ENCODE results near the gene BTBD16.
A peak's percentile ranks its signal among the peaks of the same experiment; 100 is the strongest.

BTBD16 gene

DNA sequence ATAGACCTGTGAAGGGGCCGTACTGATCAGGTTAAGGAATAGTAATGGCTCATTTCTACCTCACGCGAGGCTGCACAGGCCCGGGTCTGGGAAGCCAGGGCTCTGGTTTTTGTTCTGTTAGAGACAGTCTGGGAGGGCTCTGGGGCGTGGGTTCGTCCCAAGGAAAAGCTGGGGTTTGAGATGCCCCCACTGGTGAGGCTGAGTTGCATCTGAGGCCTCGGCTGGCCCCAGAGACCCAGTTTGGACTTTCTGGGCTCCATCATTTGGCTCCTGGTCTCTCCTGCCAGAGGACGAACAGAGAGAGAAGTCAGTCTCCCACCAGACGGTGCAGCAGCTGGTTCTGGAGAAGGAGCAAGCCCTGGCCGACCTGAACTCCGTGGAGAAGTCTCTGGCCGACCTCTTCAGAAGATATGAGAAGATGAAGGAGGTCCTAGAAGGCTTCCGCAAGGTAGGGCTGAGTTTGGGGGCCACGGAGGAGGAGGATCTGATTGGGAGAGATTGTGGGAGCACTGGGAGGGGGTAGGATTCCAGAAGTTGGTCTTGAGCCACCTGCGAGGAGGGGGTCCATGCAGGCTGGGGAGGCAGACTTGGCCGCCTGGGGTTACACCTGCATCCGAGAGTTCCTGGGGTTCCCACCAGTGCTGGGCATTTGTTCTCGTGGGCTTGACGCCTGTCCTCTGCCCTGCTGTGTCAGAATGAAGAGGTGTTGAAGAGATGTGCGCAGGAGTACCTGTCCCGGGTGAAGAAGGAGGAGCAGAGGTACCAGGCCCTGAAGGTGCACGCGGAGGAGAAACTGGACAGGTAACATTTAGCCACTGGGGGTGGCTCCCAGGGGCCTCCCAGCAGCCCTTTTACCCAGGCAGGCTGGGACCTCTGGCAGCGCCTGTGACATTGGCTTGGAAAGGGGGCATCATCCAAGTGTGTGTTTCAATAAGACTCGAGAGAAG is 22.5 kb upstream of the BTBD16 start:
- no peak for DNase-seq

DNA sequence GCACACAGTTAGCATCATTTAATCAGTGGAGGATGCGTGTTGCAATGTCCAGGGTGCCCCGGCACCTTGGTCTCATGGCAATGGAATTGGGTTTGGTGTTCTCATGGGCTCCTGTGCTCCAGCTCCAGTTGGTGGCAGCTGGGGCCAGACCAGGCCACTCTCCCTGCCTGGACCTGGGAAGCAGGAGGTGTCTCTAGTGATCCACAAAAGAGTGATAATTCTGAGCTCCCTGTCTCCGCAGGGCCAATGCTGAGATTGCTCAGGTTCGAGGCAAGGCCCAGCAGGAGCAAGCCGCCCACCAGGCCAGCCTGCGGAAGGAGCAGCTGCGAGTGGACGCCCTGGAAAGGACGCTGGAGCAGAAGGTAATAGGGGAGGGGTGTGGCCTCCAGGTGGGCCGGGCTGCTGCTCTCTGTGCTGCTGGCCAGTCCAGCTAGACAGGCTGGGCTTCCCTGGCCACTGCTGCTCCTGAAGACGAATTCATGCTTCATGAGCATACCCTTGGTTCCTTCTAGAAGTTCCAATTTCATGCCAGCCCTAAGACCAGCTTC is 21.7 kb upstream of the BTBD16 start:
- DNase-seq: no peak

DNA sequence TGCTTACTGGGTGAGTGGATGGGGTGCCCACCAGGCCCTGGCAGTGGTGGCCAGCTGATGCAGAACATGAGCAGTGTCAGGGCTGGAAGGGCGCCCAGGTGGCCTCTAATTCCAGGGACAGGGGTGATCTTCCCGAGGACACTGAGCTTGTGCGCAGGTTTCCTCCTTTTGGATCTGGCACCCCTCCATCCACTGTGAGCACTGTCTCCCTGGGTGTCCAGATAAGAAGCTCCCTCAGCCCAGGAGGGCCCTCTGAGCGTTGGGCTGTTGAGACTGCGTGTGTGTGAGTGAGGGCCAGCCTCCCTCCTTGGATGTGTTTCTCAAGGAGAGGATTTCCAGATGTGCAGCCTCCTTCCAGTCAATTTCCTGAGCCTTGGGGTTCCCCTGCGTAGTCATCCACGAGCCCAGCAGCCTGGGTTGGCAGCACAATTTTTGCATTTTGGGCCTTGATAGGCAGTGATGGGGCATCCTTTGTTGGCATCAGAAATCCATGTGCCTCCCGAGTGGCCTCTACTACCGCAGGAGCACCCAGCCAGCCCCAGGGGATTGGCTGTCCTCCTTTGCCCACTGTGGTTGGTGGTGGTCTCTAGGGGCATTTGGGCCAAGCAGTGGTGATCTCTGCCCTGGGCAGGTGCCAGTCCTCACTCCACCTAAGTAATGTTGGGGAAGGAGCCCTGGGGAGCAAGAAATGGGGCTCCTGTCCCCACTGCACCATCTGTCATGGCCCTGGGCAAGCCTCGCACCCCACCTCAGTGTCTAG is 20.9 kb upstream of the BTBD16 start:
- no peak for DNase-seq

DNA sequence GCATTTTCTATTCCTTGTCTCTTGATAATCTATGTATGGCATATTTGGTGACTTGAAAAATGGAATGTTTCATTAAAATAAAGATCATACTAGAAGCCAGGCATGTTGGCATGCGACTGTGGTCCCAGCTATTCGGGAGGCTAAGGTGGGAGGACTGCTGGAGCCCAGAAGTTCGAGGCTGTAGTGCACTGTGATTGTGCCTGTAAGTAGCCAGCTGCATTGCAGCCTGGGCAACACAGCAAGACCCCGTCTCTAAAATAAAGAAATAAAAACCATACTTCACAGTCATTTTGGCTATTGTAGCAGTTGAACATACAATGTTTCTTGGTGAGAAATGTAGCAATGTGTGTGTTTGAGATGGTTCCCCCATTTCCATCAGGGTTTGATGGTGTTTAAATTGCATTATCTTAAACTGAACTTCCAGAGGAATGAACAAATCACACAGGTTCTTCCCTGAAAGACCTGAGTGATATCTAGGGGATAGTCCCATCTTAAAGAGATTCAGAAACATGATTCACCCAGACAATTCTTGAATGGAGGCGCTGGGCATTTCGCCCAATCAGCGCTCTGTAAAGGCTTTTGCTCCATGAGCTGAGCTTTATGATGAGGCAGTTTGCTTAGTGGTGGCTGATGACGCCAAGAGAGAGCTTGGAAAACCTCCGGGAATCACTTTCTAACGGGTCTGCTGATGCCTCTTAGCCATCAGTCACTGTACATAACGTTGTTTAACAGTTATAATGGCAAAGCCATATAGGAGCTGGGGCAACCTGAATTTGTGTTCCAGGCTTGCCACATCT is 19.4 kb upstream of the BTBD16 start:
- no peak for DNase-seq

DNA sequence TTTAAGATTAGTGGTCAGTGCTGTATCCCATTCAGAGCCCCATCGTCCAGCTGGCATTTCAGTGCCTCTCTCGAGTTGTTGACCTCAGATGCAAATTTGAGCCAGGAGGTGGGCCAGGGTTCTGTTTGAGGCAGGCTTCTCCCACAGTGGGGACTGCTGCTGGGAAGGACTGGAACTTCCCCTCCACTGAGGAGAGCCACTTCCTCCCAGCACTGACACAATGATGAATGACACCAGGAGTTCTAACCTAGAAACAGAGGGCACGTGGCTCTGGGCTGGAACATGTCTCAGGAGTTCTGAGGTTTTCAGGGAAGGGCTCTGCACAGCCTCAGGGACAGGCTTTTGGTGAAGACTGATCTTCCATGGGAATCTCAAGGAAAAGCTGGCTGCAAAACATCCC is 18.3 kb upstream of the BTBD16 start:
- DNase-seq: peak in 1 of 2 donors; percentile 25

DNA sequence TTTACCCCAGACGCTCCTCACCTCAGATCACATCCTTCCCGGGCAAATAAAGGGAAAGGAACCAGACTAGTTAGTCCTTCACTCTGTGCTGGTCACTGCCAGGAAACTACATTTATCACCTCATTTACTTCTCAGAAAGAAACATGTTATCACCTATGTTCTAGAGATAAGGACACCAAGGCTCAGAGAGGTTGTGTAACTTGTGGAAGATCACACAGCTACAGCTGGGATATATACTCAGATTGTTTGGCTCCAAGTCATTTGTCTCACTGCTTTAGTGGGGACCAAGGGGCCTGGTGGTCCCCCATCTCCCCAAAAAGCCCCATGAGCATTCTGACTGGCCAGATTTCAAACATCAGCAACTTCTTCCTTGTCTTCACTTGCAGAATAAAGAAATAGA is 17.5 kb upstream of the BTBD16 start:
- no peak for DNase-seq

DNA sequence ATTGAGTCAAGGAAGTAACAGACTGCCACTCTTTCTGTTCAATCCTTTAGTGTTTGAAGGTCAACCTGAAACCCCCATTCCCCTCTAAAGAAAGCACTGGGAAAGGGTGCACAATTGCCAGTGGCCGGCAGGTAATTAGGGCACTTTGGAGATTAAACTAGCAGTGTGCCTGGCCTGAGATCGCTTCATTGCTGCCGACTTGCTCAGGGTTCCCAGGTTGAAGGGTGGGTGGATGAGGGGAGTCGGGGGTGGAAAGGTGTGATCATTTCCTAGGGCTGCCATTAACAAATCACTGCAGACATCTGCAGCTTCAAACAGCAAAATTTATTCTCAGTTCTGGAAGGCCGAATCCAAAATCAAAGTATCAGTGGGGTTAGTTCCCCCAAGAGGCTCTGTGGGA is 16.3 kb upstream of the BTBD16 start:
- no peak for DNase-seq

DNA sequence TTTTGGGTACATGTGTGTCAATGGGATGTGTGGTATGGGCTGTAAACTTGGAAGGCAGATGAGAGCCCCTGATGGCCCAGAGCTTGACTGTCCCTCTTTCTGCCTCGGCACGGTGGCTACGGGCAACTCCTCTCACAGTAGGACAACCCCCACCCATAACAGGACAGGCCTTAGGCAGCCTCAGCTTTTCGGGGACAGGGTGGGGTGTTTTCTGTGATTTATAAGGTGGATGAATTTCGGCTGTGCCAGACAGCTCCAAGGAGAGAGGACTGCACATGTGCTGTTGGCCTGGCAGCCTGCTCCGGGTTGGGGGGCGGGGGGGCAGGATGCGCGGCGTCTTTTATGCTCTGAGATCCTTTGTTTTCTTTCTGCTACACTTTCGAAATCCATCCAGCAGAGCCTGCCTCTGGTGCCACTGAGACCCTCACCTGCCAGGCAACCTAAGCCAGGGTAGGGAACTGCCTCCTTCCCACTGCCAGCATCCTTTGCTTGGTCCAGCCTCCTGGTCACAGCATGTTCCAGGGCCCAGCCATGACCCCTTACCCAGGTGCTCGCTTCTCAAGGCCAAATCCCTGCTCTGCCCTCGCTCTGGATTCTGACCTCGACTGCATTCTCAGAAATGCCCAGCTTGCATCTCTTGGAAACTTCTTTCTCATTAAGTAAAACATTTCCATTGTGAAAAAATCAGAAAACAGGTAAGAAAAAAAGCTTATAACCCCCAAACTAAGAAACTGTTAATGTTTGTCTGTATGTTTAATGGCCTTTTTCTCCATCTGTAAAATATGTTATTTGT is 15.4 kb upstream of the BTBD16 start:
- DNase-seq: no peak

DNA sequence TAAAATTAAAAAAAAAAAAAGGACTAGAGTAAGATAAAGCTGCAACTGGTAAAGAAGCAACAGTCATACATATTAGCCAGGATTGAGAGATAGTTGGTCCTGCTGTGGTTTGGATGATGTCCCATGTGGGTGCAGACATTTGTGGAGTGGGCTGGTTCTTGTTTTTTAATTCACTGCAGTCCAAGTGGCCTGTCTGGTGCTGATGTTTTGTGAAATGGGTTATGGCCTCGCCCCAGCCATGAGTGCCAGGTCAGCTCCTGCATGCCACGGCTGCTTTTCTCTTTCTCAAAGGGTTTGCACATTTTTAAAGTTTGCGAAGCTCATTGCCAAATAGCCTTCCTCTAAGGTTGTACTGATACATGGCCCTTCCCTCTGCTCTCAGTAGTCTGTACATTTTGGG is 14.1 kb upstream of the BTBD16 start:
- DNase-seq: no peak

DNA sequence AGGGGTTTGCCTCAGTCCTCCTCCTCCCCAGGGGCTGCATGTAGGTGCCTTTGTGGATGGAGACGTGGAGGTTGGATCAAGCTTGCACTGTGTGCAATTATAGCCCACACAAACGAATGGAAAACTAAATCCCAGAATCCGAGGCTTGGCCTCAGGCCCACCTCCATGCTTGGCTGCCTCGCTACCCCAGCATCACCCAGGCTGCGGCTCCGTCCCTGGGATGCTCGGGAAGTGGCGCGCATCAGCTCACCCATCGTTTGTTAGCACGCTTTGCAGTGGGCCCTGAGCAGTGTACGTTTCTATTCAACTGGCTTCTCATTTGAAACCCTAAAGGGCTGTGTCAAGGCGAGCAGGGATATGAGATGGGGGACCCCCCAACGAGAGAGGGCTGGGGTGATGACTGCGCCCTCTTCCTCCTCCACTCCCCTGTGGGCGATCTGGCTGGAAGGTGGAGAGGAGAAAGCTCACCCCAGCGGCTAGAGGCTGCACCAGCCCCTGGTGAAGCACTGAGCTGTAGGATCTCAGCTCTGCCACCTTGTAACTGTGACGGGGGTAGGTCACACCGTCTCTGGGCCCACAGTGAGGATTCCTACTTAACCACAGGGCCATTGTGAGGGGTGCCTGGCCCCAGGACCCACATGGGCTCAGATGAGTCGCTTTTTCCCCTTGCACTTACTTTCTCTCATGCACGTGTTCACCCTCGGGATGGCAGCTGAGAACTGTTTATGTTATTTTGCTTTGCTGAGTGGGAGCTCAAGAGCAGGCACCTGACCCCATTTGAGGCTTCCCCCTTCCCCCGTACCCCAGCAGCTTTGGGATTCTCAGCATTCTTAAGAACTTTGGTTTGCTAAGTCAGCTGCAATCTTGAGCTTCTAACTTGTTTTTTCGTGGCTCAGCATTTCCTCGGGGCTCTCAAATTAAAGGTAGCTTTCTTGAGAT is 12.7 kb upstream of the BTBD16 start:
- DNase-seq: no peak

DNA sequence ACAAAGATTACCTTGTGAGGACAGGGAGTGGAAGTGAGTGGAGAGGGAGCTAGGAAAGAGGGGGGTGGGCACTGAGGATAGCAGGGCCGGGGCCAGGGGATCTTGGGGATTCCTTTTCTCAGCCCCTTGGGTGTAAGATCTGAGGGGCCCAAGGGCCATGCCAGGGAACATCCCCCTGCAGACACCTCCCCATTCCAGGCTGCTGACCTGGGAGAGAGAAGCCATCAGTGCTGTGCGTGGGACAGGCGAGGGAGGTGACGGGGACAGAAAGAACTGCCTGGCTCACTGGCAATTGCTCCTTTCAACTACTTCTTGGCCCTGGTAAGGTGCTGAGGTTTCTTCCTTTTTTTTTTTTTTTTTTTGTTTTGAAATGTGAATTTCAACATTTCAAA is 12.0 kb upstream of the BTBD16 start:
- no peak for DNase-seq

DNA sequence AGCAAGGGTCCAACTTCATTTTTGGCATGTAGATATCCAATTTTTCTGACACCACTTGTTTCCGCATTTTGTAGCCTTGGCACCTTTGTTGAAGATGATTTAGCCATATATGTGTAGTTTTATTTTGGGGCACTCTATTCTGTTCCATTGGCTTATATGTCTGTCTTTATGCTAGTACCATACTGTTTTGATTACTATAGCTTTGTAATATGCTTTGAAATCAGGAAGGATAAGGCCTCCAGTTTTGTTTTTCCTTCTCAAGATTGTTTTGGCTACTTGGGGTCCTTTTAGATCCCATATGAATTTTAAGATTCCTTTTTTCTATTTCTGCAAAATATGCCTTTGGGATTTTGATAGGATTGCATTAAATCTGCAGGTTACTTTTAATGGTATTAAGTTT is 9.5 kb upstream of the BTBD16 start:
- DNase-seq: no peak

DNA sequence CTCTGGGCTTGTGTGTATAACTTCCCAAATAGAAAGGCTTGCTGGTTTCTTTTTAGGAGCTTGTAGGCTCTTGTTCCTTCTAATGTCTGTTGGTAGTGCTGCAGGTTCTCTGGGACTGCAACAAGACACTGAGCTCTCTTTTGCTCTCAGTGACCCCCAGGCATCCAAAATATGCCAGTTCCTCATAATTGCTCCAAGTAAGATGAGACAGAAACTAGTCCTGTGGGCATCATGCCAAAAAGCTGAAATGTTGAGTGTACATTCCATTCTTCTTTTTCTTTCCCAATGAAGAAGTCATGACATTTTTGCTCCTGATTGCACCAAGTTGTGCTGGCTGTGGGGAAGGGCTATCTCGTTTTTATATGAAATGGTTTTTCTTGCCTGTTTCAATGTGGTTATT is 7.1 kb upstream of the BTBD16 start:
- no peak for DNase-seq

DNA sequence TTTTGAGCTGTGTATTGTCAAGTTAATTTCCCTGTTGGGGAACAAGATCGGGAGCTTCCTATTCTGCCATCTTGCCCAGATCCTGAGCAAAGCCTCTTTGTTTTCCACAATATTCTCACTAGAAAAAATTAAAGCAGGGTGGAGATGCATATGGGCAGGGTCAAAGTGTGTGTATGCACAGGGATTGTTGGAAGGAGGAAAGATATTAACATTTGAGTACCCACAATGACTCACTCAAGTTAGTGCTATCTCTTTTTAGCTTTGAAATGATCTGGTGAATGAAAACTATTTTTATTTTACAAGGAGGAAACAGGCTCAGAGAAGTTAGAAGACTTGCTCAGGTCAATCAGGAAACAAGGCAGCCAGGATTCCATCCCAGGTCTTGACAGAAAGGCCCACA is 6.7 kb upstream of the BTBD16 start:
- DNase-seq: no peak

DNA sequence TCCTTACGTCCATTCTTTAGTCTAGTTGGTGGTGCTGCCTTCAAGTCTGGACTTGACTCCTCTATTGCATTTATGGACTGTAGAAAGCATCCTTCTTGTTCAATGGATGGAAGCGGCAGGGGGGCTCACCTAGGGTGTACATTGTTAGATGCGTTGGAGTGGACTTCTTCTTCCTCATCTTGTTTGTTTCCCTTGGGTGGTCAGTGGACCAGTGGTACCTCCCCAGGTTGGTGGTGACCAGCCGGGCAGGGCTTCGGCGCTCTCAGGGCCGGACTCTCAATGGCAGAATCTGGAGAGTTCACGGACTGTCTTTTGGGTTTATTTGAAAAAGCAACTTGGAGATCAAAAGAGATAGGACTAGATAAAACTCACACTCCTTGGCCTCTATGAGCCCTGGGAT is 6.2 kb upstream of the BTBD16 start:
- DNase-seq: no peak

DNA sequence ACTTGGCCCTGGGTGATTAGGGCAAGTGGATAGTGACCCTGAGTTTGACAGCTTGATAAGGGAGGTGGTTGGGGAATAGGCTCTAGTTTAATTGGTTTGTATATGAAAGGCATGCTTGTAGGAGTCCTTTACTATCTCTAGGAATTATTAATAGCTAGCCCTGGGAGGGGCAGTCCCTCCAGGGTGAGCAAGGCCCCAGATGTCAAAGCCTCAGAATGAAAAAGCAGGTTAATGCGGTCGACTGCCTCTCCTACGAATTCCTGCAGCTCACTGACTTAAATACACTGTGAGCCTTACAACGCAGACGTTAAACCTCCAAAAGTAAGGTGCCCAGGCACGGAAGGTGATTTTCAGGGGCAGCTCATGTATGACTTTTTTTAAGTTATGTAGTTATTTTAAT is 5.2 kb upstream of the BTBD16 start:
- DNase-seq: no peak

DNA sequence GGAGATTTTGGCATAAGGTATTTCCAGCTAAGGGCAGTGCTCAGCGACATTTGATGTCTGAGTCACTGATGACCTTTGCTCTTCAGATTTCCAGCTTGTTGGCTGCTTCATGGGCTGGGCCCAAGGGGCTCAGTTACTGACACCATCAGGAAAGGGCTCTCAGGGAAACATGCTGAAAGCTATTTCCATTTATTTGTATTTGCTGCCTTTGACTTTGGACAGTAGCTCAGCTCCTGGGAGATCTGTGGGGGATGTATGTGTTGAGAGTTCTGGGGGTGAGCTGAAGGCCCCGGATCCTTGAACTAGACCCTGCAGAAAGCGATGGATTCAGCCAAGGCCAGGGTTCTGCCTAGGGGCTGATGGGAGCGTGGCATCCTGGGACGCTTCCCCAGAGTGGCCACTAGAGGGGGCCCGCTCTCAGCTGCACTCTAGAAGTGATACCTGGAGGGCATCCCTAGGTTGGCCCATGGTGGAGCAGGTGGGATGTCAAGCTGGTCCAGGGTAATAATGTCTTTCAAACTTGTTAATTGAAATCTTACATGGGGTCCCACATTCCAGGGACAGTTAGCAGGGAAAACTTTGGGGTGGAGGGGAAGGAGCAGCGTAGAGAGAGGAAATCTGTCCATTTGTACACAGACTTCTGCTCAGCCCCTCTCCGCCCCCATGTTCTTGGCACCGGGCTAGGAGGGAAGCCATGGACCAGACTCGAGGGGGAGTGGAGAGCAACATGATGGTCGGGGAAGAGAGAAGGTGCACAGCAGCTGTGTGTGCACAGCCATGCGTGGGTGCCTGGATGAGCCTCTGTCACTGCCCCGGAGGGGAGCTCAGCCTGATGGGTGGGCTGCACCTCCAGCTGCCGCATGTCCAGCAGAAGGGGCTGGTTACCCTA is 3.0 kb upstream of the BTBD16 start:
- peak in 1 of 2 donors; percentile 40 for DNase-seq

DNA sequence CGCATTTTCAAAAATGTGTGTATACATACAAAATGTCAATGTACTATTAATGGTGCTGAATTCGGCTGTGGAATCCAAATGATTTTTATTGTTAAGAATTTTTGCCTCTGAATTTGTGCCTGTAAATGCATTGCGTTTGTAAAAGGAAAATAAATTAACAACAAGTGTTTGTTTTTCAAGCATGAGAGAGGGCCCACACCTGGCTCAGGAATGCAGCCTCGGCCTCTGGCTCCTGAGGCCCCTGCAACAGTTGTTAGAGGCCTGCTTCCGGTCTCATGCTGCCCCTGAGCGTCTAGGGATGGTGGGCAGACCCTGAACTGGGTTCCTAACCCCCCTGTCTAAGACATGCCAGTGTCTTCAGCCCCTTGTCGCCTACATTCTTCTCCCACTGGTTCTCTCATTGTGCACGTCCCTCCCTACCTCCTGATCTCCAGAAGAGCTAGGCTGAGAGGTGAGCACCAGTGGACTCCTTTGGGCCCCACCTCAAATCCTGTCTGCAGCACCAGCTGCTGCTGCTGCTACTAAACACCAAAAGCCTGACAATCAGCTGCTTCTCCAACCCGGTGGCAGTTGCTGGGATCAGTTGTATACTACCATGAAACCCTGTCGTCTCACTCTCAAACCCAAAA is 1.9 kb upstream of the BTBD16 start:
- no peak for DNase-seq

DNA sequence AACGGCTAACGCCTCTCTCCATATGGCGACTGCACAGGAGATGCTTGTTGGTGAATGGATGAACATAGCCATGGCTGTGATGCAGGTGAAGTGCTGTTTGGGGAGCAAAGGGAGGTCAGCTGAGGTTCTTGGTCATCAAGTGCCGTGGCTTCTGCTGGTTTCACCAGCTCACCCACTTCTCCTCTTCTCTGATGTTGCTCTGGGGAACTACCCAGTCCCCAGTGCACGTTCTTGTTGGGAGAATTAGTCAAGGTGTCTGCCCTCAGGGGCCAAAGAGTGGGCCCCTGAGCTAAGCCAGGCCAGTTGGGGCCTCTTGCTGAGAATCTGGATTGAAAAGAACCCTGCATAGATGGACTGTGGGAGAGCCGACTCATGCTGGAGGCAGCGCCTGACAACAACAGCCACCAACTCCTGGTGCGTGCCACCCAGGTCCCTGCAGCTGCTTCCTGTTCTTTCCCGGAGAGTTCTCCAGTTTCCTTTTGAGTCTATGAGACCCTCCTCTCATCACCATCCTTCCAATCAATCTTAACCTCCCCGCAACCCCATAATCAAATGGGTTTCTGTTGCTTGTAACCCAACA is 3.0 kb downstream of the BTBD16 start:
- DNase-seq: no peak

All from inflammatory macrophage (primary cell).